Bronchial epithelial cell (primary cell): ENCODE data around the gene KHDRBS2. TPM values are rescaled to one million over a fixed set of nuclear protein-coding genes. Genes with fewer than 3 reads are reported as not detected.

ENCODE experiments used
- DNase-seq: peaks from one replicate; pipeline ENCODE4 v3.0.0-alpha.2; 2010; ENCODE audit warnings: low read depth
- FAIRE-seq: peaks from 2 replicates; lab custom pipeline; 2011; peaks lifted over from hg19 to GRCh38; lab: Jason Lieb, UNC
- H3K27me3 ChIP-seq: 2 replicates; pipeline ENCODE4 v1.5.1; 2011; ENCODE audit warnings: low read length; ENCODE audit not compliant: control insufficient read depth, insufficient read depth
- H3K36me3 ChIP-seq: 2 replicates; pipeline ENCODE4 v1.5.1; 2011; ENCODE audit warnings: low read length; ENCODE audit not compliant: control insufficient read depth, insufficient read depth
- H3K4me3 ChIP-seq: 2 replicates; pipeline ENCODE4 v1.5.1; 2011; ENCODE audit warnings: mild to moderate bottlenecking, low read depth, low read length, control low read depth
- total RNA-seq: library from RNA; depleted of rRNA; stranded (reverse); fragments of >200 nt; gene quantifications from 2 replicates; pipeline ENCODE4 v1.2.1, GENCODE V29; 2014
- TF ChIP-seq, protein P1 (sequence below): IDR thresholded peaks from 2 replicates; pipeline ENCODE4 v1.5.1; 2011; ENCODE audit warnings: mild to moderate bottlenecking, moderate library complexity, low read length, control low read depth, inconsistent platforms; ENCODE audit not compliant: insufficient read depth, severe bottlenecking

Gene KHDRBS2
- total RNA-seq, 1 donor from 2014 or later = not detected

DNA sequence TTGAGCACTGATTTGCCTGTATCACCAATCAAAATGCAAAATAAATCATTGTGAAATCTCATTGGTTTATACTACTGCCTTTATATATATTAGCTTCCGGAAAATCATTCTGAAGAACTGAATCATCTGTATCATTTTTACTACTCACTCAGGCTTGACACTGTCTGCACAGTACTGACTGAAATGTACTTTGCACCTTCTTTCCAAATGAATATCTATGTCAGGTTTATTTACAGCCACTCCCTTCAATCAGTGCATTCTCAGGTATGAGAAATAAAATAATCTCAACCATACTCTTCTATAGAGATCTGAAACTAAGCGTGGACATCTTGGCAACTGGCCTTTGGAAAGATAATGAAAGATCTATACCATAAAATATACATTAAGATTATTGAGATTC lies 2.7 kb downstream of the KHDRBS2 start:
- no peak for DNase-seq
- FAIRE-seq = no peak
- TF ChIP-seq, protein P1, sequence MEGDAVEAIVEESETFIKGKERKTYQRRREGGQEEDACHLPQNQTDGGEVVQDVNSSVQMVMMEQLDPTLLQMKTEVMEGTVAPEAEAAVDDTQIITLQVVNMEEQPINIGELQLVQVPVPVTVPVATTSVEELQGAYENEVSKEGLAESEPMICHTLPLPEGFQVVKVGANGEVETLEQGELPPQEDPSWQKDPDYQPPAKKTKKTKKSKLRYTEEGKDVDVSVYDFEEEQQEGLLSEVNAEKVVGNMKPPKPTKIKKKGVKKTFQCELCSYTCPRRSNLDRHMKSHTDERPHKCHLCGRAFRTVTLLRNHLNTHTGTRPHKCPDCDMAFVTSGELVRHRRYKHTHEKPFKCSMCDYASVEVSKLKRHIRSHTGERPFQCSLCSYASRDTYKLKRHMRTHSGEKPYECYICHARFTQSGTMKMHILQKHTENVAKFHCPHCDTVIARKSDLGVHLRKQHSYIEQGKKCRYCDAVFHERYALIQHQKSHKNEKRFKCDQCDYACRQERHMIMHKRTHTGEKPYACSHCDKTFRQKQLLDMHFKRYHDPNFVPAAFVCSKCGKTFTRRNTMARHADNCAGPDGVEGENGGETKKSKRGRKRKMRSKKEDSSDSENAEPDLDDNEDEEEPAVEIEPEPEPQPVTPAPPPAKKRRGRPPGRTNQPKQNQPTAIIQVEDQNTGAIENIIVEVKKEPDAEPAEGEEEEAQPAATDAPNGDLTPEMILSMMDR = no peak
- H3K27me3 ChIP-seq = peaks cover 3% of the 10 kb centered on the region
- H3K4me3 ChIP-seq = no peak overlapping the region
- H3K36me3 ChIP-seq = no peaks in the 10 kb centered on the region

DNA sequence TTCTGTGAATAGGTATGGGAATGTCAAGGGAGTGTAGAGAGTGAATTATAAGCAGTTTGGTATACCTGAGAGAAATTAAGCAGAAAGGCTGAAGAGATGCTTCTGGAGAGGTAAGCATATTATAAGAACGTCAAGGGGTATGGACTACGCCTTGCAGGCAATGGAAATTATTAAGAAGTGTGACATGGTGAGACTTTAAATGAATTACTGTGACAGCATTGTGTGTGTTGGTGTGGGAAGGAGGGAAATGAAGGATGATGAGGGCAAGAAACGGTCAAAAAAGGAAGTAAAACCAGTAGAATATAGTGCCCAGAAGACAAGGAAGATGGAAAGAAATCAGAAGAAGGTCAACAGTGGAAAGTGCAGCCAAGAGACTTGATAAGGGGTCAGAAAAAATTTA lies 5.9 kb downstream of the KHDRBS2 start:
- Histone ChIP-seq H3K27me3 (no peaks in the 10 kb centered on the region), H3K4me3 (no peak overlapping the region), H3K36me3 (no peaks in the 10 kb centered on the region)
- TF ChIP-seq, protein P1 = no peak
- no peak for DNase-seq
- no peak for FAIRE-seq

DNA sequence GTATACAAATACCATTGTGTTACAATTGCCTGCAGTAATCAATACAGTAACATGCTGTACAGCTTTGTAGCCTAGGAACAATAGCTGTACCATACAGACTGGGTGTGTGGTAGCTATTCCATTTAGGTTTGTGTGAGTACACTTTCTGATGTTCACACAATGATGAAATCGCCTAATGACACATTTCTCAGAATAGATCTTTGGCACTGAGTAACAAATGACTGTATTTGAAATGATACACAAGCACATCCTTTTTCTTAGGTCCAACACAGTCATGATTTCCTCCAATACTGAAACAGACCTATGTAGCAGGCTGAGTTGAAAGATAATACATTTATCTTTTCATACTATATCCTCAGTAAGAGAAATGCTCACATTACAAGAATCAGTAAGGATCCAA lies 13.9 kb downstream of the KHDRBS2 start:
- peak; percentile 14 for DNase-seq
- no peaks in the 10 kb centered on the region for H3K36me3 ChIP-seq
- FAIRE-seq = no peak
- TF ChIP-seq, protein P1 = no peak
- no peak overlapping the region for H3K4me3 ChIP-seq
- H3K27me3 ChIP-seq = no peaks in the 10 kb centered on the region

DNA sequence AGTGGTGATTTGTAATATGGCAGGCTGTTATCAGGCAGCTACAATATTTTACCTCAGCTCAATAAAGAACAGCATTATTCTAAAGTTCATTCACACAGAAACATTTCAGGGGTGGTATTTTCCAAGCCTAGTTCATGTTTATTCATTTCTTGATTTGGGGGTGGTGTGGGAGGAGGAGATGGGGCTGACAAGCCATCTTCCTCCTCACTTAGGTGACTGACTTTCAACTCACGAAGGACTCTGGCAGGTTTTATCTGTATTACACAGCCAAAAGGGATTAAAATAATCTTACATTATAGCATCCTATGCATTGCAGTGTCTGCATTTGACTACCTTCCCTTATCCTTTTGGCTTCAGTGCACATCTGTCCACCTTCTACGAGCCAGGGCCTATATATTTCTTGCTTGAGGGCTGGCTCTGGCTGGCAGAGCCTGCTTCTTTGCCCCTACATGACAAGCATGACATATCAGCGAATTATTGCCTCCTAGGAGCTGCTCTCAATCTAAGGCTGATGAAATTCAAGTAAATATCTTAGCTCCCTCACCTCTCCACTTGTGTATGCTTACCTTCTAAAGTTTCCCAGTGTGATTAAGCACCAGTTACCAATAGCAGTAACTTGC lies 20.0 kb downstream of the KHDRBS2 start:
- DNase-seq (no peak), FAIRE-seq (no peak)
- TF ChIP-seq, protein P1 = no peak
- Histone ChIP-seq H3K4me3 (no peak overlapping the region), H3K27me3 (no peaks in the 10 kb centered on the region), H3K36me3 (no peaks in the 10 kb centered on the region)

DNA sequence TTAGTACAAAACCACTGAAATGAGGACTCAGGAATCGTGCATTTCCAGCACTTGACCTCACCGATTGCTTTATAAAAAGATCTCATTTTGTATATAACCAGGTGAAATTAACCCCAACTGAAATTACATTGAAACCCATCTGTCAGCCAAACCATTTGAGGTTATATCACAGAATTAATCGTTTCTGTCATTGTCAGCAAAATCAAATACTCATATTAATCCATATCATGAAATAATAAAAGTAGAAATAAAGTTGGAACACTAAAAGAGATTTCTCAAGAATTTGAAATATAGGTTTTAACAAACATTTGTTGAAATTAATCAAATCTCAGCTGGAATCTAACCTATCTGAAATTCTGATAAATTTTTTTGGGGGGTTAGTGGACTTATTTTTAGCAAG lies 23.7 kb downstream of the KHDRBS2 start:
- Histone ChIP-seq H3K27me3 (no peaks in the 10 kb centered on the region), H3K4me3 (no peak overlapping the region), H3K36me3 (no peaks in the 10 kb centered on the region)
- TF ChIP-seq, protein P1 = no peak
- DNase-seq (no peak), FAIRE-seq (no peak)

DNA sequence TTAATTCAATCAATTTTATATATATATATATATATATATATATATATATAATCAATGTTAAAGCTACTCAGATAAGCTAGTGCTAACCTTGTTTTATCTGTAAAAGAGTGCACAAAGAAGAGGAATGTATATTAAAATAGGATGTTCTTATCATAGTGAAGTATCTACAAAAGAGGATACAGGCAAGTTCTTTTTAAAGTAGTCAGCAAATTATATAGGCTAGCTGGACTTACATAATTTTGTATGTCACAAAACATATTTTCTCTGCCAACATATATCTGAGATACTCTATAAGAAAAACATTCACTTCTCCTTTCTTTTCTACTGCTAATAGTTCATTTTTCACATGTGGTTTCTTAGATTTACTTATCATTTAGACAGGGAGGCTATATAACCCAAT lies 39.9 kb downstream of the KHDRBS2 start:
- DNase-seq (no peak), FAIRE-seq (no peak)
- no peaks in the 10 kb centered on the region for H3K27me3 ChIP-seq
- no peaks in the 10 kb centered on the region for H3K36me3 ChIP-seq
- H3K4me3 ChIP-seq = no peak overlapping the region
- TF ChIP-seq, protein P1 = no peak
